Mucosa of gallbladder (tissue), 1 donor: ENCODE results near the gene PHTF1. TPM values are rescaled to one million over a fixed set of nuclear protein-coding genes. Genes with fewer than 3 reads are reported as not detected.

Source experiments
- DNase-seq: peaks from one replicate; pipeline ENCODE4 v3.0.0-alpha.2; 2020; ENCODE audit warnings: low spot score
- total RNA-seq: library from RNA; stranded (reverse); gene quantifications from one replicate; pipeline ENCODE4 v1.2.1, GENCODE V29; 2021
- donor health status: DM: no; HTN: no; CAD: no.

PHTF1 gene
- total RNA-seq, 1 donor from 2014 or later = 27.1 TPM

- DNase-seq = no peak
Measured at GRCh38 chr1:113666126-113666525, 93.2 kb downstream of the PHTF1 start.

DNA sequence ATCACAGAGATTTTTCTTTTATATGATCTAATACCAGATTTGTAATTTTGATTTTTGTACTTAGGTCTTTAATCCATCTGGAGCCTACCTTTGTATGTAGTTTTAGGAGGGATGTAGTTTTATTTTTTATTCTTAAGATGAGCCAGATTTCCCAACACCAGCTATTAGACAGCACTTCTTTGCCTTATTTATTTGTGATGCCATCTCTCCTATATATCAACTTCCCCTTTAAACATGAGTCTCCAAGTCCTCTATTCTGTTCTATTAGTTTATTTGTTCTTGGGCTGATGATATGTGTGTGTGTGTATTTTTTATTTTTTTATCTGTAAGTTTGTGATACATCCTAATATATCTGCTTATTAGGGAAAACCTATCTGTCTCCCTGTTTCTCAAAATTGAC lies 94.2 kb downstream of the PHTF1 start:
- DNase-seq = no peak

GRCh38 chr1:113663165-113663951 lies 95.9 kb downstream of the PHTF1 start:
- DNase-seq = no peak

GRCh38 chr1:113662101-113662500 lies 97.2 kb downstream of the PHTF1 start:
- no peak for DNase-seq

DNA sequence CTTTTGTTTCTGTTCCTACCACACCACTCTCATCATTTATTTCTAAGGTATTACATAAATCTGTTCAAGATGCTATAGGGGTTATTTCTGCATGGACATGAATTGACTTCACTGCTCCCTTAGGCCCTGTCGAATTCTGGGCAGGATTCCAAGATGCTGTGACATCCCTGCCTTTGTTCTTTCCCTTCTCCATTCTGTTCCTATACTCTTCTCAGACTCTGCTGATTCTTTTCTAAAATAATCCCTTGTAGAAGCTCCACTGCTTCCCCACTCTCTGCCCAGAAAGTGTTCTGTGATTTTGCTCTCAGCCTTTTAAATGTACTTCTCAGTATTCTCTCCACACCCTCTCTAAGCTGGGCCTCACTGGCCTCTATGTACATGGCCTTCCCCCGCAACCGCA lies 99.2 kb downstream of the PHTF1 start:
- no peak for DNase-seq

GRCh38 chr1:113659556-113659955 lies 99.7 kb downstream of the PHTF1 start:
- no peak for DNase-seq

DNA sequence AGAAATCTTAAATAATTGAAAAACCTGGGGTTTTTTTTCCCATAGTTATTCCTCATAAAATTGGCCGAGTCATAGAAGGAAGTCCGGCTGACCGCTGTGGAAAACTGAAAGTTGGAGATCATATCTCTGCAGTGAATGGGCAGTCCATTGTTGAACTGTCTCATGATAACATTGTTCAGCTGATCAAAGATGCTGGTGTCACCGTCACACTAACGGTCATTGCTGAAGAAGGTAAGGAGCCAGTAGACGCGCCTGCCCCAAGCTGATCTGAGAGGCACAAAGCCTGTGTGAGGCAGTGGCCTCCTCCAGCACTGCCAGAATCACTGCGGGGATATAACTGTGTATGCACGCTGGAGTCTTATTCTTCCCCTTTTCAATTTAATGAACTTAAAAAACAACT lies 100.3 kb downstream of the PHTF1 start:
- DNase-seq = no peak

DNA sequence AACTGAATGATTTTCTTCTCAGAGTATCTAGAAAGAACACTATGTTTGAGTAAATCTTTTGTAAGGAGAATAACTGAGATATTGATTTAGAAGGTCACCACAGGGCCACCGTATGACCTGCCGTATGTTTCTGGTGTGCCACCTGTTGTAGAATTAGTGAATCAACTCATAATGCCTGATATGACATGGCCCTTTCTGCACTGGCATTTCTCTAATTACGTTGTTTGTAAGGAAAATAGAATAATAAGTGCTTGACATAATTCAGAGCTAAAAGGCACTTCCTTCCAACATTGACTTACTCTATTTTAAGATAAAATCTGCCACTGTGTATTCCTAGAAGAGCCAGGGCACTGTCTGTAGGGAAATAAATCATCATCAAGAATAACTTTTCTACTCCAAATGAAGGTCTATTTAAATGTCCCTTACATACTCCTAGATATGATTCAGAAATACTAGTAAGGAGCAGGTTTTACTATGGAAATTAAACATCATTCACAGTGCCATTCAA lies 101.7 kb downstream of the PHTF1 start:
- DNase-seq = no peak

DNA sequence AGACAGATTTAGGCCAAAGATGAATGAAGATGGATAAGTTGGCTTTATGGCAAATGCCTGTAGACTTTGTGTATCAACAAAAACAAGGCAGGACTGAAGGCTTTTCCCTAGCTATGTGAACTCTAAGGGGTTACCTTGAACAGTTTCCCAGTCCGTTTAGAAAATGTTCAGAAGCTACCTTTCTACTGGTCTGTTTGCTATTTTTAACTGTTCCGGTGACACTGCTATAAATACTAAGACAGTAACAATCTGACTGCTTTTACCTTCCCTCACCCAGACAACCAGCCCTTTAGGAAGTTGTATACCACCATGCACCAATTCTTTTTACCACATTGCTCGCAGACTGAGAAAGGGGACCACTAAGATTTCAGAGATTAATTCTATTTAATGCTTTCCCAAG lies 102.2 kb downstream of the PHTF1 start:
- DNase-seq = no peak

GRCh38 chr1:113654883-113655282 lies 104.4 kb downstream of the PHTF1 start:
- no peak for DNase-seq

GRCh38 chr1:113653741-113654140 lies 105.5 kb downstream of the PHTF1 start:
- DNase-seq = no peak

- DNase-seq = no peak
Measured at GRCh38 chr1:113652771-113653170, 106.5 kb downstream of the PHTF1 start.

- no peak for DNase-seq
Measured at GRCh38 chr1:113648478-113648877, 110.8 kb downstream of the PHTF1 start.

- no peak for DNase-seq
Measured at GRCh38 chr1:113647164-113647563, 112.1 kb downstream of the PHTF1 start.

Other genes starting within 250 kb of the PHTF1 start
- 20.5 TPM for gene RSBN1, start 53.0 kb upstream of the PHTF1 start, total RNA-seq
- gene PTPN22, start 112.2 kb upstream of the PHTF1 start, total RNA-seq = 3.1 TPM
- gene BCL2L15, start 128.1 kb upstream of the PHTF1 start, total RNA-seq = 20.9 TPM
- 21.5 TPM for gene AP4B1, start 145.3 kb upstream of the PHTF1 start, total RNA-seq
- 6.0 TPM for gene DCLRE1B, start 145.8 kb upstream of the PHTF1 start, total RNA-seq
- 72.3 TPM for gene HIPK1, start 169.8 kb upstream of the PHTF1 start, total RNA-seq
- 74.8 TPM for gene OLFML3, start 220.0 kb upstream of the PHTF1 start, total RNA-seq